Liver (tissue), 9 donors: Measurements from ENCODE around the gene USHBP1. TPM values are rescaled to one million over a fixed set of nuclear protein-coding genes. Genes with fewer than 3 reads are reported as not detected.

Source experiments
- DNase-seq: peaks from one replicate; pipeline ENCODE4 v3.0.0-alpha.2; 2017; ENCODE audit warnings: low spot score
- H3K27ac ChIP-seq, 2 donors: one replicate each; pipeline ENCODE4 v1.7.0; 2013; ENCODE audit warnings: inconsistent platforms in 2 of 2, low read length in 2 of 2, control low read depth in 1 of 2, low read depth in 1 of 2, mild to moderate bottlenecking in 1 of 2
- H3K27me3 ChIP-seq, 4 donors: one replicate each; pipeline versions ENCODE4 v1.6.1 to v1.7.0; 2013; ENCODE audit warnings: low read length in 3 of 4, inconsistent platforms in 1 of 4, mild to moderate bottlenecking in 1 of 4, moderate library complexity in 1 of 4; ENCODE audit not compliant: control insufficient read depth in 4 of 4, insufficient read depth in 4 of 4
- H3K36me3 ChIP-seq, 4 donors: one replicate each; pipeline versions ENCODE4 v1.6.1 to v1.7.0; 2013; ENCODE audit warnings: low read length in 3 of 4, mild to moderate bottlenecking in 3 of 4, low read depth in 1 of 4, moderate library complexity in 1 of 4; ENCODE audit not compliant: control insufficient read depth in 4 of 4, insufficient read depth in 3 of 4
- H3K4me1 ChIP-seq, 4 donors: one replicate each; pipeline versions ENCODE4 v1.6.1 to v1.7.0; 2013; ENCODE audit warnings: low read length in 3 of 4, mild to moderate bottlenecking in 3 of 4, moderate library complexity in 1 of 4; ENCODE audit not compliant: control insufficient read depth in 4 of 4, insufficient read depth in 4 of 4
- H3K4me3 ChIP-seq, 3 donors: one replicate each; pipeline versions ENCODE4 v1.6.1 to v1.7.0; 2013; ENCODE audit warnings: low read length in 3 of 3, control low read depth in 1 of 3, low read depth in 1 of 3, mild to moderate bottlenecking in 1 of 3
- H3K9ac ChIP-seq, 2 donors: one replicate each; pipeline ENCODE4 v1.7.0; 2013; ENCODE audit warnings: low read length in 2 of 2, mild to moderate bottlenecking in 2 of 2, moderate library complexity in 2 of 2, control low read depth in 1 of 2, low read depth in 1 of 2
- H3K9me3 ChIP-seq, 4 donors: one replicate each; pipeline versions ENCODE4 v1.6.1 to v1.7.0; 2013; ENCODE audit warnings: low read length in 3 of 4; ENCODE audit not compliant: control insufficient read depth in 4 of 4
- EGR1 ChIP-seq, 2 donors: IDR thresholded peaks; 2 replicates each; pipeline ENCODE4 v1.6.1; 2016 to 2018; ENCODE audit warnings: antibody characterized with exemption in 2 of 2, low read depth in 2 of 2
- FOXA1 ChIP-seq: IDR thresholded peaks from 2 replicates; pipeline ENCODE4 v1.6.1; 2016; ENCODE audit warnings: antibody characterized with exemption
- FOXA2 ChIP-seq: IDR thresholded peaks from 2 replicates; pipeline ENCODE4 v1.6.1; 2016; ENCODE audit warnings: antibody characterized with exemption
- JUND ChIP-seq, 2 donors: IDR thresholded peaks; 2 replicates each; pipeline ENCODE4 v1.6.1; 2016; ENCODE audit warnings: antibody characterized with exemption in 2 of 2
- NR2F2 ChIP-seq: IDR thresholded peaks from 2 replicates; pipeline ENCODE4 v1.6.1; 2016; ENCODE audit warnings: antibody characterized with exemption
- RAD21 ChIP-seq, 2 donors: IDR thresholded peaks; 2 replicates each; pipeline ENCODE4 v1.6.1; 2016; ENCODE audit warnings: antibody characterized with exemption in 2 of 2, mild to moderate bottlenecking in 2 of 2
- RXRA ChIP-seq, 2 donors: IDR thresholded peaks; 2 replicates each; pipeline ENCODE4 v1.6.1; 2017 to 2018; ENCODE audit warnings: antibody characterized with exemption in 2 of 2, mild to moderate bottlenecking in 1 of 2
- SP1 ChIP-seq: IDR thresholded peaks from 2 replicates; pipeline ENCODE4 v1.6.1; 2018; ENCODE audit warnings: antibody characterized with exemption, mild to moderate bottlenecking
- YY1 ChIP-seq: IDR thresholded peaks from 2 replicates; pipeline ENCODE4 v1.6.1; 2016; ENCODE audit warnings: antibody characterized with exemption, mild to moderate bottlenecking
- WGBS: extraction: QIAGEN DNeasy Blood & Tissue Kit; methylation state at CpG from one replicate; pipeline ENCODE4 v1.1.7; 2013; 5-methylcytosine and 5-hydroxymethylcytosine counted together
- polyA plus RNA-seq, 2 donors: library from polyadenylated mRNA; stranded (reverse) in 1 of 2; unstranded in 1 of 2; fragments of 200-250 nt in 1 of 2; fragments of >200 nt in 1 of 2; fragmentation: Nextera tagmentation in 1 of 2; extraction: Ambion mirVana in 1 of 2; gene quantifications; one replicate each; pipeline versions ENCODE4 v1.2.1 to v1.2.3, GENCODE V29; 2013 to 2015
- total RNA-seq, 2 donors: library from RNA; depleted of rRNA; stranded (reverse); fragments of >200 nt; gene quantifications; one replicate each; pipeline ENCODE4 v1.2.3, GENCODE V29; 2014
- TF ChIP-seq, protein P1 (sequence below): IDR thresholded peaks from 2 replicates; pipeline ENCODE4 v1.6.1; 2016; ENCODE audit warnings: antibody characterized with exemption
- TF ChIP-seq, protein P2 (sequence below): IDR thresholded peaks from 2 replicates; pipeline ENCODE4 v1.6.1; 2016; ENCODE audit warnings: antibody characterized with exemption, mild to moderate bottlenecking
- TF ChIP-seq, protein P3 (sequence below): fragments of 150-350 bp; IDR thresholded peaks from 2 replicates; pipeline ENCODE4 v1.5.1; 2017; ENCODE audit warnings: improper control_type of control experiment, low read depth, low read length; ENCODE audit not compliant: missing input control
- TF ChIP-seq, protein P4 (sequence below): IDR thresholded peaks from 2 replicates; pipeline ENCODE4 v1.6.1; 2016; ENCODE audit warnings: antibody characterized with exemption
- TF ChIP-seq, protein P5 (sequence below): IDR thresholded peaks from 2 replicates; pipeline ENCODE4 v1.6.1; 2016; ENCODE audit warnings: antibody characterized with exemption
- donor health status: healthy.
- donor health status: healthy.
- donor health status: healthy.
- donor health status: healthy.
- donor health status: healthy.

USHBP1 gene
- total and polyA plus RNA-seq, 4 donors, result 1.2 to 2.6 (median 1.9) TPM

DNA sequence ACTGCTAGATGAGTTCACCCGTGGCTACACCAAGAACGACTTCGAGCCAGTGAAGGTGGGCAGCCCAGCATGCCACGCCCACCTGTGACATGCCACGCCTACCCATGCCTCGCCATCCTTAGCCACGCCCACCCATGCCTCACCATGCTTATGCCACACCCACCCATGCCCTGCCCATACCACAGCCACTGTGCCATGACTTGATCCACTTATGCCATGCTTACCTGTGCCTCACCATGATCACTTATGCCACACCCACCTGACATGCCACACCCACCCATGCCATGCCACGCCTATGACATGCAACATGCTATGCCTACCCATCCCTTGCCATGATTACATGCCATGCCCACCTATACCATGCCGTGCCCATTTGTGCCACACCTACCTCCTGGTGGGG is 62.3 kb downstream of the USHBP1 start:
- no peaks in the 10 kb centered on the region for H3K27me3 ChIP-seq
- no peak overlapping the region for H3K9ac ChIP-seq
- DNase-seq, result no peak
- H3K9me3 ChIP-seq, result no peaks in the 10 kb centered on the region
- no peak for TF ChIP-seq RXRA (IDR thresholded peaks at IDR 0.05)
- TF ChIP-seq FOXA1, result no peak
- no peak for TF ChIP-seq YY1
- TF ChIP-seq RAD21 (IDR thresholded peaks at IDR 0.05), result no peak
- no peak for TF ChIP-seq SP1
- TF ChIP-seq, protein P1, sequence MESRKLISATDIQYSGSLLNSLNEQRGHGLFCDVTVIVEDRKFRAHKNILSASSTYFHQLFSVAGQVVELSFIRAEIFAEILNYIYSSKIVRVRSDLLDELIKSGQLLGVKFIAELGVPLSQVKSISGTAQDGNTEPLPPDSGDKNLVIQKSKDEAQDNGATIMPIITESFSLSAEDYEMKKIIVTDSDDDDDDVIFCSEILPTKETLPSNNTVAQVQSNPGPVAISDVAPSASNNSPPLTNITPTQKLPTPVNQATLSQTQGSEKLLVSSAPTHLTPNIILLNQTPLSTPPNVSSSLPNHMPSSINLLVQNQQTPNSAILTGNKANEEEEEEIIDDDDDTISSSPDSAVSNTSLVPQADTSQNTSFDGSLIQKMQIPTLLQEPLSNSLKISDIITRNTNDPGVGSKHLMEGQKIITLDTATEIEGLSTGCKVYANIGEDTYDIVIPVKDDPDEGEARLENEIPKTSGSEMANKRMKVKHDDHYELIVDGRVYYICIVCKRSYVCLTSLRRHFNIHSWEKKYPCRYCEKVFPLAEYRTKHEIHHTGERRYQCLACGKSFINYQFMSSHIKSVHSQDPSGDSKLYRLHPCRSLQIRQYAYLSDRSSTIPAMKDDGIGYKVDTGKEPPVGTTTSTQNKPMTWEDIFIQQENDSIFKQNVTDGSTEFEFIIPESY, result no peak
- TF ChIP-seq, protein P2, sequence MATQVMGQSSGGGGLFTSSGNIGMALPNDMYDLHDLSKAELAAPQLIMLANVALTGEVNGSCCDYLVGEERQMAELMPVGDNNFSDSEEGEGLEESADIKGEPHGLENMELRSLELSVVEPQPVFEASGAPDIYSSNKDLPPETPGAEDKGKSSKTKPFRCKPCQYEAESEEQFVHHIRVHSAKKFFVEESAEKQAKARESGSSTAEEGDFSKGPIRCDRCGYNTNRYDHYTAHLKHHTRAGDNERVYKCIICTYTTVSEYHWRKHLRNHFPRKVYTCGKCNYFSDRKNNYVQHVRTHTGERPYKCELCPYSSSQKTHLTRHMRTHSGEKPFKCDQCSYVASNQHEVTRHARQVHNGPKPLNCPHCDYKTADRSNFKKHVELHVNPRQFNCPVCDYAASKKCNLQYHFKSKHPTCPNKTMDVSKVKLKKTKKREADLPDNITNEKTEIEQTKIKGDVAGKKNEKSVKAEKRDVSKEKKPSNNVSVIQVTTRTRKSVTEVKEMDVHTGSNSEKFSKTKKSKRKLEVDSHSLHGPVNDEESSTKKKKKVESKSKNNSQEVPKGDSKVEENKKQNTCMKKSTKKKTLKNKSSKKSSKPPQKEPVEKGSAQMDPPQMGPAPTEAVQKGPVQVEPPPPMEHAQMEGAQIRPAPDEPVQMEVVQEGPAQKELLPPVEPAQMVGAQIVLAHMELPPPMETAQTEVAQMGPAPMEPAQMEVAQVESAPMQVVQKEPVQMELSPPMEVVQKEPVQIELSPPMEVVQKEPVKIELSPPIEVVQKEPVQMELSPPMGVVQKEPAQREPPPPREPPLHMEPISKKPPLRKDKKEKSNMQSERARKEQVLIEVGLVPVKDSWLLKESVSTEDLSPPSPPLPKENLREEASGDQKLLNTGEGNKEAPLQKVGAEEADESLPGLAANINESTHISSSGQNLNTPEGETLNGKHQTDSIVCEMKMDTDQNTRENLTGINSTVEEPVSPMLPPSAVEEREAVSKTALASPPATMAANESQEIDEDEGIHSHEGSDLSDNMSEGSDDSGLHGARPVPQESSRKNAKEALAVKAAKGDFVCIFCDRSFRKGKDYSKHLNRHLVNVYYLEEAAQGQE, result no peak
- no peak for TF ChIP-seq EGR1 (IDR thresholded peaks at IDR 0.05; ENCODE audit: low read depth in 2 of 2)
- TF ChIP-seq, protein P3, sequence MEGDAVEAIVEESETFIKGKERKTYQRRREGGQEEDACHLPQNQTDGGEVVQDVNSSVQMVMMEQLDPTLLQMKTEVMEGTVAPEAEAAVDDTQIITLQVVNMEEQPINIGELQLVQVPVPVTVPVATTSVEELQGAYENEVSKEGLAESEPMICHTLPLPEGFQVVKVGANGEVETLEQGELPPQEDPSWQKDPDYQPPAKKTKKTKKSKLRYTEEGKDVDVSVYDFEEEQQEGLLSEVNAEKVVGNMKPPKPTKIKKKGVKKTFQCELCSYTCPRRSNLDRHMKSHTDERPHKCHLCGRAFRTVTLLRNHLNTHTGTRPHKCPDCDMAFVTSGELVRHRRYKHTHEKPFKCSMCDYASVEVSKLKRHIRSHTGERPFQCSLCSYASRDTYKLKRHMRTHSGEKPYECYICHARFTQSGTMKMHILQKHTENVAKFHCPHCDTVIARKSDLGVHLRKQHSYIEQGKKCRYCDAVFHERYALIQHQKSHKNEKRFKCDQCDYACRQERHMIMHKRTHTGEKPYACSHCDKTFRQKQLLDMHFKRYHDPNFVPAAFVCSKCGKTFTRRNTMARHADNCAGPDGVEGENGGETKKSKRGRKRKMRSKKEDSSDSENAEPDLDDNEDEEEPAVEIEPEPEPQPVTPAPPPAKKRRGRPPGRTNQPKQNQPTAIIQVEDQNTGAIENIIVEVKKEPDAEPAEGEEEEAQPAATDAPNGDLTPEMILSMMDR, result no peak
- TF ChIP-seq NR2F2, result no peak
- TF ChIP-seq FOXA2, result no peak
- H3K27ac ChIP-seq, result no peak overlapping the region
- H3K36me3 ChIP-seq, result peaks cover 0 to 39% (median 10%) of the 10 kb centered on the region in 4 donors
- 92% methylated on average over 9 of the region's 9 CpGs for WGBS
- peaks cover 0 to 15% (median 12%) of the 10 kb centered on the region in 4 donors for H3K4me1 ChIP-seq
- H3K4me3 ChIP-seq, result no peak overlapping the region

DNA sequence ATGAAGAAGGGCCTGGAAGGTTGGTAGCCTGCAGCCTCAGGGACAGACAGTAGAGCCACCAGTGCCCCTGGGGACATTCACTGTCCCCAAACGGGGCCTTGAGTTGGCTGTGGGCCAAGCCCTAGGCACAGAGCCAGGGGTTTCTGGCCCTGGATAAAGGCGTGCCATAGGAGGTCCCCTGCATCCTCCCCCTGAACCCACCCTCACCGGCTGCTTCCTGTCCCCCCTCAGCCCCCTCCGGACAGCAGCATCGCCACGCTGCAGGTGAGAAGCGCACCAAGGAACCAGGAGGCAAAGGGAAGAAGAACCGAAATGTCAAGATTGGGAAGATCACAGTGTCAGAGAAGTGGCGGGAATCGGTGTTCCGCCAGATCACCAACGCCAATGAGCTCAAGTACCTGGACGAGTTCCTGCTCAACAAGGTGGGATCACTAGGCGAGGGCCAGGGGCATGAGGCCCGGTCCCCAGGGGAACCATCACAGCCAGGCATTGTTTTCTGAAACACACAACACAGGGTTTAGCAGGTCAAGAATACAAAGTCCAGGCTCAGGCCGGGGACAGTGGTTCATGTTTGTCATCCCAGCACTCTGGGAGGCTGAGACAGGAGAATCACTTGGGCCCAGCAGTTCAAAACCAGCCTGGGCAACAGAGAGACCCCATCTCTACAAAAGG is 64.0 kb downstream of the USHBP1 start:
- DNase-seq, result peak; percentile 59
- H3K36me3 ChIP-seq, result peaks cover 0 to 36% (median 11%) of the 10 kb centered on the region in 4 donors
- peak overlapping the region; percentile 21 to 32 for H3K27ac ChIP-seq
- H3K27me3 ChIP-seq, result no peaks in the 10 kb centered on the region
- H3K4me3 ChIP-seq, result no peak overlapping the region
- H3K9ac ChIP-seq, result no peak overlapping the region
- H3K4me1 ChIP-seq, result peaks cover 0 to 15% (median 12%) of the 10 kb centered on the region in 4 donors
- H3K9me3 ChIP-seq, result no peaks in the 10 kb centered on the region
- 73% methylated on average over 16 of the region's 16 CpGs for WGBS
- TF ChIP-seq, protein P2, result no peak
- TF ChIP-seq, protein P1, result no peak
- TF ChIP-seq JUND (IDR thresholded peaks at IDR 0.05) (no peak), FOXA2 (no peak), FOXA1 (no peak), RXRA (IDR thresholded peaks at IDR 0.05) (peak; percentile 75 to 78)
- TF ChIP-seq, protein P4, sequence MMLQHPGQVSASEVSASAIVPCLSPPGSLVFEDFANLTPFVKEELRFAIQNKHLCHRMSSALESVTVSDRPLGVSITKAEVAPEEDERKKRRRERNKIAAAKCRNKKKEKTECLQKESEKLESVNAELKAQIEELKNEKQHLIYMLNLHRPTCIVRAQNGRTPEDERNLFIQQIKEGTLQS, result no peak
- TF ChIP-seq, protein P3, result no peak
- TF ChIP-seq, protein P5, sequence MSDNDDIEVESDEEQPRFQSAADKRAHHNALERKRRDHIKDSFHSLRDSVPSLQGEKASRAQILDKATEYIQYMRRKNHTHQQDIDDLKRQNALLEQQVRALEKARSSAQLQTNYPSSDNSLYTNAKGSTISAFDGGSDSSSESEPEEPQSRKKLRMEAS, result no peak
